Fibroblast of the conjunctiva (primary cell): ENCODE data around the gene RALGPS1.
A peak's percentile ranks its signal among the peaks of the same experiment; 100 is the strongest.

Source experiments
- DNase-seq: peaks from one replicate; pipeline ENCODE4 v3.0.0-alpha.2; 2010; ENCODE audit warnings: low read depth

RALGPS1 gene

DNA sequence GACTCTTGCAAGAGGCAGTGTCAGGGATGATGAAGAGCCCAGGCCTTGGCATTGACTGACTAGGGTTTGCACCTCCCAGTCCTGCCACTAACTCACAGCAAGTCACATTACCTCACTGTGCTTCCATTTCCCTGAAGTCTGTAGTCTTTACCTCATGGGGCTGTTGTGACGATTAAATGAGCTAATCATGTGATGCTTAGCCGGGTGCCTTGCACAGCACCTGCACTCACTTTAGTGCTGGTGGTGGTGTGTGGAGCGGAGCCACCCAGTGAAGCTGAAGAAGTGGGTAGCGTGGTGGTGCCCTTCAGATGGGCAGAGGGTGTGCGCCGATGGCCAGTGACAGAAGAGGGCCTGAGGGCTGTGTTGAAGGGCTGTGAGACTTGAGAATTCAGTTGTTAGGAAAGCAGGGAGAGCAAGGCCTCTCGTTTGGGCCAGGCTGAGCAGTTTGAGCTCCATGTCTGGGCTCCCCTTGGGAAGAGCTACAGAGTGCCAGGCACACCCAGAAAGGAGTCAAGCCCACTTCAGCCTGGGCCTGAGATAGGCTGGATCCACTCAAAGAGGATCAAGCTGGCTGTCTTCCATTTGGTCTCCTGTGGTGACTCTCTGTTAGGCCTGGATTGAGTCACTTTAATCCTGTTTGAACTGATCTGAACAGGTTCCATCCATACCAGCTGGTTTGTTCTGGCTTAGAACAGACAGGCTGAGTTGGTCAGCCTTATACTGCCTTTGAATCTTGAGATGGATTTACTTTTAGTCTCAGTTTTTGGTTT lies 42.5 kb downstream of the RALGPS1 start:
- peak; percentile 16 for DNase-seq

GRCh38 chr9:126957687-126958053 lies 43.1 kb downstream of the RALGPS1 start:
- DNase-seq = no peak

GRCh38 chr9:126959336-126959735 lies 44.8 kb downstream of the RALGPS1 start:
- DNase-seq = no peak

DNA sequence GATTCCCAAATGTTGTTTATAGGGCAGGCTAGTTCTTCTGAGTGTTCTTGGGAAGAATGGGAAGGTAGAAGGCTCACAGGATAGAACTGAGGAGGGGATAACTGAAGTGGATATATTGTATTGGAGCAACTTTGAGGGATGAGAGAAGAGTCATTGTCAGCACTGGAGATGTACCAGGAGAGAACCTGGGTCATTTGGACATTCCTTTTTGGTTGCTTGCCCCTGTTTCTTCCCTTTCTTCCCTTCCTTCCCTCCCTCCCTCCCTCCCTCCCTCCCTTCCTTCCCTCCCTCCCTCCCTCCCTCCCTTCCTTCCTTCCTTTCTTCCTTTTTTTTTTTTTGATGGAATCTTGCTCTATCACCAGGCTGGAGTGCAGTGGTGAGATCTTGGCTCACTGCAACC lies 45.3 kb downstream of the RALGPS1 start:
- no peak for DNase-seq

DNA sequence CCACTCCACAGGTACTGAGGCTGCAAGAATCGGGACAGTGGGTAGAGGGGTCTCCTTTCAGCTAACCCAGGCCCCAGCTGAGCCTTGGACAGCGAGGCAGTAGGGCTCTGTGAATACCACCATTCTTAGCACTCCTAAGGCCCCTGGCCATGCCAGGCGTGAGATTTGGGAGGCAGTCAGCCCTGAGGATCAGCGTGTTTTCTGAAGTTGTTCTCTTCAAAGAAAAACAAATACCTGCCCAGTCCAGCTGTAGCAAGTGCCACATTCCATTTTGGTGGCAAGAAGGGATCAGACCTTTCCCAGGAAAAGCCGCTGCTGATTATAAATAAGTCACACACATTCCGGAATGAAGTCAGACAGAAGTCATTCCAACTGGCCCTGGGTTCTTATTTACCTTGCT lies 47.8 kb downstream of the RALGPS1 start:
- DNase-seq = no peak

GRCh38 chr9:126965077-126965476 lies 50.5 kb downstream of the RALGPS1 start:
- no peak for DNase-seq

- peak; percentile 45 for DNase-seq
Observed at GRCh38 chr9:126965541-126966428, 51.2 kb downstream of the RALGPS1 start.

GRCh38 chr9:126971261-126971660 lies 56.7 kb downstream of the RALGPS1 start:
- no peak for DNase-seq

GRCh38 chr9:126973651-126974529 lies 59.3 kb downstream of the RALGPS1 start:
- no peak for DNase-seq

DNA sequence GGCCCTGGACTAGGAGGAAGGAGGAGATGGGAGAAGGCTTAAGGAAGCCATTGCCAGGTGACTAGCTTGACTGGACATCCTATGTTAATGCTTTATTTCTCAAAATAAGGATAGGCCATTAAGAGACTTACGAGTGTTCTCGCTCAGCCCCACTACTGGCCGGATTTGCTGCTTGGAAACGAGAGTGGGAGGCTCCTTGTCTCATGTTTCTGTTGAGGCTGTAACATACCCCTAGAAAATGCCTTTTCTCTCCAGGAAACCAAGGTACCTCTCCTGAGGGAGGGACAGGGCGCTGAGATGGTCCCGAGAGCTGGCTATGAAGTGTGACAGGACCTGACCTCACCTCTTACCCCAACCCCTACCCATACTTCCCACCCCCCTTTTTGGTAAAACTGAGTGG lies 60.0 kb downstream of the RALGPS1 start:
- no peak for DNase-seq

- no peak for DNase-seq
Observed at GRCh38 chr9:126975327-126976220, 61.0 kb downstream of the RALGPS1 start.

GRCh38 chr9:126979461-126979860 lies 64.9 kb downstream of the RALGPS1 start:
- DNase-seq = no peak

GRCh38 chr9:126980231-126980630 lies 65.6 kb downstream of the RALGPS1 start:
- no peak for DNase-seq

DNA sequence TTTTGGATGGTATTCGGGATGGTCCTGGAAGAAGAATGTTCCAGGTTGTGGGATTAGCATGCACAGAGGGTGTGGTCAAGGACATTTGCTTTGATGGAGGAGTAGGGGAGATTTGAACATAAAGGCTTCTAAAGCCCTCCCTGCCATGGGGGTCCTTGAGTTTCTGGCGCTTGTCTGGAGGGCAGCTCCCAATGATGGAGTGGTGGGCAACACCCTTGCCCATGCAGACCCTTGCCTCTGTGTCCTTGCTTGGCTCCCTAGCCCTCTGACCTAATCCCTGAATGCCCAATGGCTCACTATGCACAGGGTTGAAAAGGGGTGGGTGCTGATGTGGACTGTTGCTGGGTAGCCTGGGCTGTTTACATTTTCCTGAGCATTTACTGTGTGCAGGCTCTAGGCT lies 66.6 kb downstream of the RALGPS1 start:
- DNase-seq = no peak

GRCh38 chr9:126982215-126983002 lies 67.8 kb downstream of the RALGPS1 start:
- DNase-seq = no peak

GRCh38 chr9:126983767-126984166 lies 69.2 kb downstream of the RALGPS1 start:
- no peak for DNase-seq

- no peak for DNase-seq
Observed at GRCh38 chr9:126984969-126985368, 70.4 kb downstream of the RALGPS1 start.

DNA sequence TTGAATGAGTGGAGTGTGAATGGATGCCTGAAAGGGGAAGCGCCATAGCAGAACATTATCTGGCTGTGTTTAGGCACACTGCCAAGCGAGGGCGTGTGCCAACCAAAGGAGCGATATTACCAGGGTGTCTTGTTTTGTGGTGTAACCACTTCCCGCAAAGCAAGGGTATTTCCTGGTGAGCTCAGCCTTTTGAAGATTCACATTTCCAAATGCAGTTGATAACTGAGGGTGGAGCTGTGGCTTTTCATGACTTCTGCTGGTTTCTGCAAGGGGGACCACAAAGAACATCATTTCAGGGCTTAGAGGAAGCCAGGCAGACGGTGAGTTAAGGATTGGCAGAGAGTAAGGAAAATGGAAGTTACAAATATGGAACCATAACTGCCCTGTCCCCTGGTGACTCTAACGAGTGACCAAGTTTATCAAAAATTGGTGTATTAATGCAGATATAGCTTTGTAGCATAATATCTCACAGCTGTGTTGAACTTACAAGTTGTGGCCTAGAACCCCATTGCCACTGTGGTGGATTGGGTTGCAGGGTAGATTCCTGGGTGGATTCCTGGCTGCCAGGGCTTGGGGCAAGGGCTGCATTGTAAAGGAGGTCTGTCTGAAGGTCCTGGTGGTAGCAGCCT lies 71.4 kb downstream of the RALGPS1 start:
- no peak for DNase-seq

DNA sequence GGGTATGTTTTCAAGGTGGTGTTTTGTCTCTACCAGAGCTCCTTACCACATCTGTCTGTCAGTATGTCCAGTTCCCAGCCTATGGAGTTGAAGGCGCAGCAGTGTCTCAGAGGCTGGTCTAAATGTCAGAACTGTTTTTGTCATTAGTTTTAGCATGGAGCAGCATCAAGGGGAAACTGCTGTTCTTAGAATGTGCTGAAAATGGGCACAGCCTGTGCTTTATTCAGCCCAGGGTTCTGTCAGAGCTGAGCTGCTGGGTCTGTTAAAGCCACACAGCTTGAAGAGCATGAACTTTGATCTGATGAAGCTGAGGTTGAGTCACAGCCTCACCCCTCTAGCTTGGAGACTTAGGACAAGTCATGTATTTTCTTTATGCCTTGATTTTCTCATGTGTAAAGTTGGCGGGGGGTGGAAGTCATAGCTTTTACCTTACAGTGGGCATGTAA lies 71.9 kb downstream of the RALGPS1 start:
- no peak for DNase-seq

DNA sequence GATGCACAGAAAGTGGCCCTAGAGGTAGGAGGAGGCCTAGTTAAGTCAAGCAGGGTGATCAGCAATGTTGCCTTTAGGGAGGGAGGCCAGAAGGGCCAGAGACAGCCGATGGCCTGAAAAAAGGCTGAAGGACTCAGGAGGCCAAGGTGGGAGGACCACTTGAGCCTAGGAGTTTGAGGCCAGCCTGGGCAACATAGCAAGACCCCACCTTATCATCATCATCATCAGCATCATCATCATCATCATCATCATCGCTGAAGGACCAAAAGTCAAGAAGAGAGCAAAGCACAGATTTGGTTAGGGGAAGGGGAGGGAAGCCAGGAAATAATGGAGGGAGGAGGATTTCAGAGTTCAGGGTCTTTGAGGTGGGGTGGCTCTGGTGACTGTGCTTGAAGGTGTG lies 74.3 kb downstream of the RALGPS1 start:
- DNase-seq = no peak
